Activated gamma-delta T cell treated with anti-CD3 and anti-CD28 coated beads, Interleukin-2, amount 50 U/mL, for 16 hours (primary cell): ENCODE results near the gene GANAB.
"Not testable (repeated sequence)": the region's sequence is repeated elsewhere in the genome, so short reads cannot be mapped to it uniquely, and the experiment has no call there.

Experiments
- DNase-seq: peaks from one replicate; pipeline ENCODE4 v3.0.0-alpha.2; 2020; ENCODE audit warnings: low read depth

The GANAB gene

DNA sequence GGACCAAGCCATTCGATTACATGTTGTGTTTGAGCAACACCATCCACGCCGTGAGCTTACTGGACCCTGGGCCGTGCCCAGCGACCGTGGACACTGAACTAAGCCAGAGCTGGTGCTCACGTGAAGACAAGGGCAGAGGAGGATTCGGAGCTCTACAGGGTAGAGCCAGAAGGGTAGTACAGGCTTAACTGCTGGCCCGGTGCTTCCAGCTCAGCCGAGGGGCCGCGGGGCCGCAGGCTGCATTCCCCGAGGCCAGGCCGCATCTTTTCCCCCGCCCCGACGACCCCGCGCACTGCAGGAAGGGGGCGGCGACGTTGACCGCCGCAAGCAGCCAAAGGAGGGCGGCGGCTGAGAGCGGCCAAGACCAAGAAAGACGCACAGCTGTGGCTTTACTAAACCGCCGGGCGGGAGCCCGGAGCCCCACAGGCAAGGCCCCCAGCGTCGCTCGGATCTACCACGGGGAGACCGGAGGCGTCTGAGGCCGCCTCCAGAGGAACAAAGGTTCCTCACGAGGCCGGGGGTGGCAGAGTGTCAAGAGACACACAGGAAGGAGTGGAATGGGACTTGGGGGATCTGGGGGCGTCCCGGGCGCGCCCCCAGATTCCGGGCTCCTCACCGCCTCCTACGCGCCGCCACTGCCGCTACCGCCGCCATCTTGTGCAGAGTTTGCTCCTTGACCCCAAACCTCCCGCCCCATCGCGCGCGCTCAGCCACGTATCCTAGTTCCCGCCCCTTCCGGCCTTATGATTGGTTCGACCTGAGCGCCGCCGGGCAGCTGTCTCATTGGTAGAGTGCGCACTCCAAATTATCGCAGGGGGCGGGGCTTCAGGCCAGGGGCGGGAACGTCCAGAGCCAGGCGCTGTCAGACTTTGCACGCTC, at the start of gene GANAB:
Gene GANAB (minus strand): TSS at position 668 of the 879 bp plus-strand sequence. CDS start 14 bp downstream, at position 654.
- peak; percentile 99 for DNase-seq

DNA sequence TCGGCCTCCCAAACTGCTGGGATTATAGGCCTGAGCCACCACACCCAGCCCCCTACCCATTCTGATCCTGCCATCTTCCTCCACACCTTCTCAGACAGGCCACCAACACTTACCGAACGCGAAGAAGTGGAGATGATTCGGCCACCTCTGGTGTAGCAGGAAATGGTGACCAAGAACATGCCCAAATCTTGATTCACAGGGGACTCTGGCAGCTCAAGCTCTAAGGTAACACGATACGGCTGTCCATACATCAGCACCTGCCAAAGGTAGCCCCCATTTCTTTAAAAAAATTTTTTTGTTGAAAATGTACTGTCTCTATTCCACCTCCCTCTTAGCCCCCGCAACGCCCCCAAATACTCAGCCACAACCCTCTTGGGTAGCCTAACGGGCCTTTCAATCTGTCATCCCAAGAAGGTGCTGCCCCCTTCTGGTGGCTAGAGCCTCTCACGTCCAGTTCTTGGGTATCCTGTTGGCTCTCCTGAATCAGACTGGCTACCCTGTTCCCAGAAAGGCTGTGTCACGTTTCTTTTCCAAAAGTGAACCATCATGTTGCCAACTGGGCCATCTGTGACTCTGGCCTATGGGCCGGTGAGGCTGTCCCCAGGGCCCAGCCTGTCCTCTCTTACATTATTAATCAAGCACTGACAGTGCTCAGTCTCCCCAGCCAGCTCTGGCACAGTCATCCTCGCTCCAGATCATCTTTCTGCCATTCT, 48.2 kb upstream of the GANAB start:
- peak; percentile 67 for DNase-seq

DNA sequence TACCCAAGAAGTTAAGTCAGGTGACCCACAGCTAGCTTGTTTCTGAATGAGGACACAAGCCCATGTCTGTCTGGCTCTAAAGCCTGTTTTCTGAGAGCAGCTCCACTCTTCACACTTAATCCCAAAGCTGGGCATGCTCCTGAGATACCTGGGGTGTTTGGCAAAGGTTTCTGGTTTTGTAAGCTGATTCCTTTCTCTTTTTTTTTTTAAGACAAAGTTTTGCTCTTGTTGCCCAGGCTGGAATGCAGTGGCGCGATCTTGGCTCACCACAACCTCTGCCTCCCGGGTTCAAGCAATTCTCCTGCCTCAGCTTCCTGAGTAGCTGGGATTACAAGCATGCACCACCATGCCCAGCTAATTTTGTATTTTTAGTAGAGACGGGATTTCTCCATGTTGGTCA, 47.2 kb upstream of the GANAB start:
- DNase-seq: not testable (repeated sequence)

DNA sequence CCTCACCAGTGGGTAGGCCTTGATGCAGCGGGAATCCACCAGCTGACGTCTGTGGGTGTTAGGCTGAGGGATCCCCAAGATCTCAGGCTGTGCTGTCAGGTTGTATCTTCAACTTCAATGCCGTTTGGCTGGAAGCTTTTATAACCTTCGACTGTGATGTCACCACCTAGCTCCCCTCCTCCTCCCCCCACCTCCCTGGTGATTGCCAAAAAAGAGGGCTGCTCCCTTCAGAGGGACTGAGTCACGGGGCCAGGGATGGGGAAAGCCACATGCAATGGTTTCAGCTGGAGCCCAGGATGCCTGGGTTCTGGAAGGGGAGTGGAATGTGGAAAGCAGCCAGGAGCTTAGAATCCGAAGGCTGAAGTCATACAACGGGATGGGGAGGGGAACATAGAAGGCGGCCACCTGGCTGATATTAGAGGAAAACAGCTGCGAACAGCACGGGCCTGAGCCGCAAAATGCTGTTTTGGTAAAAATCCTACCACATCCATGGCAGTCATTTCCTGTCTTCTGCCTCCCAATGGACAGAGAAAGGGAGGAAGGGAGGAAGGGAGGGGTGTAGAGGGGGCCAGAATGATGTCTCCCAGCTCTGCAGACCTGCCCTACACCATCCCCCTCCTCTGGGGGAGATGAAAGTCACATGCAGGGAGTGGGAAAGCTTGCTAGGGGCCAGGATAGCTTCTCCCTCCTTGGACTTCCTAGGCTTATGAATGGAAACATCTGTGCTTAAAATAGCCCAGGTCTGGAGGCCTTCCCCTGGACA, 43.2 kb upstream of the GANAB start, which contains the start of gene LRRN4CL:
Gene LRRN4CL (minus strand): TSS at position 110 of the 763 bp plus-strand sequence. CDS start 1,022 bp downstream, outside the sequence.
- DNase-seq: no peak

DNA sequence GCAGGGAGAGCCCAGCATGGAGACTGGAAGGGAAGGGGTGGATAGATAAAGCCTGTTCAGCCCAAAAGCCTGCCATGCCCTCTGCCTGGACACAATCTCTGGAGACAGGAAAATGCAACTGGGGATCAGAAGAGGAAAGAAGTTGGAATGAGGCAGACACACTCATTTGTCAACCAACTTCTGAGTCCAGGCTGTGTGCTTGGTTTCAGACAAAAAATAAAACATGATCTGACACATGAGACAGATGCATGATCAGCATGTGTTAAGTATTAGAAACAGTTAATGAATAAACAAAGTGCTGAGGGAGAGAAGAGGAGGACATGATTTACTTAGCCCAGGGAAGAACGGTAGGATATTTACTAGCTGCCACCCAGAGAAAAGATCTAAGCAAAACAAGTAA, 42.1 kb upstream of the GANAB start:
- no peak for DNase-seq

DNA sequence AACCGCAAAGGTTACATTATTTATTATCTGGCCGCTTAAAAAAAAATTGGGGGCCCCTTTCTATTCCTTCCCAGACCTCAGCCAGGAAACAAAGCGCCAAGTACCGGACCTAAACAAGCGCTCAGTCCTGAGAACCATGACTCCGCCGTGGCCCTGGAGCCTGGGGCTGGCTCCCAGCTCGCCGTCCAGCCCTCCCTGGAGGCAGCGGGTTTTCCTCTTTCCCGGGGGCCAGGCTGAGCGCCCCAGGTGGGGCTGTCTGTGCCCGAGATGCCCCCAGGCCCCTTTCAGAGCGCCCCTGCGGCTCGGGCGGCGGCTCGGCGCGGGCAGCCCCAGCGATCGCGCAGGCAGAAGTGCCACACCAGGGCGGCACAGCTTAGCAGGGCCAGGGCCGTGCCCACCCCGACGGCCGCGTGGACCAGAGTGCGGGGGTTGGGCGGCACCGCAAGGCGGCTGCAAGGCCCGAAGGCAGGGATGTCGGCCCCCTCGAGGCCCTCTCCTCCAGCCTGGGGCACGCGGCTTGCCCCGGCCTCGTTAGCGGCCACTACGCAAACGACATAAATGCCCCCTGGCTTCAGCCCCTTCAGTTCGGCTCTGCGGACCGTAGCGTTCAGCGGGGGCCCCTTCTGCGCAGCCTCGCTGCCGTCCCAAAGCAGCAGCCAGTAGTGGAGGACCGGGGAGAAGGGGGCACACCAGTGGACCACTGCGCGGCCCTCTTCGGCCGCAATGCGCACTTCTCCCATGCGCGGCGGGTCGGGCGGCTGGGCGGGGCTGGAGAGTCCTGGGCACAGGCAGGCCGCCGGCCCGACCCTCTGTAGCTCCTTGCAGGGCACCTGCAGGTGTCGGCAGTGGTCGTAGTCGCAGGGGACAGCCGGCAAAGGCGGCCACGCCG, 41.3 kb upstream of the GANAB start:
- DNase-seq: no peak

DNA sequence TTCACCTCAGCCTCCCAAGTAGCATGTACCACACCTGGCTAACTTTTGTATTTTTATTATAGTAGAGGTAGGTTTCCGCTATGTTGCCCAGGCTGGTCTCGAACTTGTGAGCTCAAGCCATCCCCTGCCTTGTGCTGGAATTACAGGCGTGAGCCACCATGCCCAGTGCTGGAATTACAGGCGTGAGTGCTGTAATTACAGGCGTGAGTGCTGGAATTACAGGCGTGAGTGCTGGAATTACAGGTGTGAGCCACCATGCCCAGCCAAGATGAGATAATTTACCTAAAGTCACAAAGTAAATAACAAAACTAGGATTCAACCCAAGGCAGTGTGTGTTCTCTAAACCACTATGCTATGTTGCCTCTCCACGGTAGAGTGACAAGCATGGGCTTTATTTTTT, 36.1 kb upstream of the GANAB start:
- DNase-seq: no peak

DNA sequence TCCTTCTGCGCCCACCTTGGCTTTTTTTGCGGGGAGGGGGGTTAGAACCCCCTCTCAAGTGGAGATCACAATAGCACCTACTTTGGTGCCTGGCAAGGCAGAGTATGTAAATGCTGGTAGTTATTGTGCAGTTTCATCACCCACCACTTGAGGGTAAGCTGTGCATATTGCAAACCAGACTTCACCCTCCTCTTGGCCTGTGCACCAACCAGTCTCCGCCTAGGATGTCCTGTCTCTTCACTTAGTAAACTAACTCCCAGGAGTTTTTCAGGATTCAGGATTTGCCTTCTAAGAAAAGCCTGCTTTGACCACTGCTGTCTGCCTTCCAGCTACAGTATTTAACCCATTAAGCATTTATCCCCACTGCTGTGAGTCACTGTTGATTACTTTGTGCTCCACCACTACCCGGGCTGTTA, 34.4 kb upstream of the GANAB start:
- DNase-seq: no peak

DNA sequence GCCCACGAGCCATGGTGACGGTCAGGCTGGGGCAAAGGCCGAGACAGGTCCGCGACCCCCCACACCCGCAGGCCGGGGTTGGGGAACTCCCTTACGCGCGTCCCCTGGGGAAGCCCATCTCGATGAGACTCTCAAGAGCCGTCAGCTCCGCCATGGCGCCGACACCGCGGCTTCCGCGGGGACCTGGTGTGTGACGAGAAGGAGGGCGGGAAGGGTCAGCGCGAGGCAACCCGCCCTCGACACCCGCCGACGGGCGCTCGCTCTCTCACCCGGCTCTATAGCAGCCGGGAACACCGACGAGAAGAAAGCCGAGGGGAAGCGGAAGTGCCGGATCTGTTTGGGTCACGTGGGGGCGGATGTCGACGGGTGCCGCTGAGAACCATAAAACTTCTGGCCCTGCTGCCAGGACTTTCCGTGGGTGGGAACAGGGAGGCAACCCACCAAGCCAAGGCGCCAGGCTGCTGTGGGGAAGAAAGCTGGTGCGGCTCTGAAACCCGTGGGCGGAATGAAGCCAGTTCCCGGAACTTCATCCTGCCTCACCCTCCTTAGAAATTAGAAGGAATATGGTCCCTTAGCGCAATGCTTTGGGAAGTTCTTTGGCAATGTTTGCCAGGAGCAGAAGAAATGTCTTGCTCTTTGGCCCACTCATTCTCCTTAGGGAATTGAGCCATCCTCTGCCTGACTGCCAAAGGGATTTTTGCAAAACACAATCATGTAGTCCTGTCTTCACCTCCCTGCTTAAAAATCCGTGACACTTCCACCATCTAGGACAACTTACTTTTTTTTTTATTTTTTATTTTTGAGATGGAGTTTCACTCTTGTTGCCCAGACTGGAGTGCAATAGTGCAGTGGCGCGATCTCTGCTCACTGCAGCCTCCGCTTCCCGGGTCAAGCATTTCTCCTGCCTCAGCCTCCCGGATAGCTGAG, 32.6 kb upstream of the GANAB start, which contains the start of gene UBXN1:
Gene UBXN1 (minus strand): TSS at position 304 of the 927 bp plus-strand sequence. CDS start 150 bp downstream, at position 154.
- DNase-seq: peak; percentile 81

DNA sequence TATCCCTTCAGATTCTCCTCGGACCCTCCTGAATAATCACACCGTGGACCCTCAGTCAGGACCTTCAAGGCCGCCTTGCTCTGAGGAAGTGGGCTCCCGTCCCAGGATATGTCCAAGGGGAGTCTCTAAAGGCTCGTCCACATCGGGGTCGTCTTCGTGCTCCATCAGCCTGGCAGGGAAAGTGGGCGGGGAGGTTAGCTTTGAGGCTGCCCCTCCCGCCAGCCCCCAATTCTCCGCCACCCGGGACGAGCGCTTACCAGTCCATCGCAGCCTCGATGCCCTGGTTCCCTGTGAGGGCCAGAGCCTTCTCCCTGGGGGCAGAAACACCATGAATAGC, 32.0 kb upstream of the GANAB start:
- DNase-seq: no peak

DNA sequence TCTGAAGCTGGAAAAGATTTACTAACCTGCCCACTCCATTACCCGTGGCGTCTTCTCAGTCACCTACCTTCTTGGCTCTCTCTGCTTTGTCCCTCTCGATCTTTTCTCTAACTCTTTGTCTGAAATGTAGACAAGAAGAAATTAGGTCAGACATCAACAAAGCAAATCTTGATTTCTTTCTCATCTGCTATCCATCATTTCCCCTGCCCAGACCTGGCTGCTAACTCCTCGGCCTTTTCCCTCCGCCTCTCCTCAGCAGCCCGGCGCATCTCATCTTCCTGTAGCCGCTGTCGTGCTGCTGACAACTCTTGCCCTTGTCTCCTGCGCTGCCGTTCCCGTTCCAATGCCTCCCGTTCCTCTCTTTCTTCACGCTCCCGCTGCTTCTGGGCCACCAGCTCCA, 31.3 kb upstream of the GANAB start:
- no peak for DNase-seq

DNA sequence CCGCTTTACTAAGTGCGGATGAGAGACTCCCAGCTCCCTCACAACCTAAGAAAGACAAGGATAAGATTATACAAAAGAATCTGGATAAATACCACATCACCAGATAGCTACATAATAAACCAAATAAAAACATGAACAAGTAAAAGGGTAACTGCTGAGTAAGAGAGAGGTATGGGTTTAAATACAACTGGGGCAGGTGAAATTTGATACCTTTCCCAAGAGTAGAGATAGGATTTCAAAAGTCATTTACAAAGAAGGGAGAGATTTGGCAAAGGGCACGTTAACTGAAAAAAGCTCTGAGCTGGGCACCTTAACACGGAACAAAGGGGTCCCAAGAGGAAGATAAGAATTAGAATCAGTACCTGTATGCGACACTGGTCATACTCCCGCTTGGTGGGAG, 30.7 kb upstream of the GANAB start:
- DNase-seq: no peak

DNA sequence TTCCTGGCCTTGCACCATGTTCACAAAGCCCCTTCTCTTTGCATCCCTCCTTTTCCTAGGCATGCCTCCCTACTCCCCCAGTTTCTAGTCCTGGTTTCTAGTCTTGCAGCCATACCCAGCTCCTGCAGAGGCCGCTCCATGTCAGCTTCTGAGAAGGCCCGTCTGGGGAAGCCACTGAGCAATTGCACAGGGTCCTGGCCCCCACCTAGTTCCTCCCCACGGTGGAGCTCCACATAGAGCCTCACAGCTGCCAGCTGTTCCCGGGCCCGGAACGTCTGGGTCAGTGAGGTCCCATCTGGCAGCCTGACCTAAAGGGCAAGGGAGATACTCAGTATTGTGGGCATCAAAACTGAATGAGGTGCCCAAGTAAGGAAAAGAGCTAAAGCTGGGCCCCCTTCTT, 30.3 kb upstream of the GANAB start:
- no peak for DNase-seq

DNA sequence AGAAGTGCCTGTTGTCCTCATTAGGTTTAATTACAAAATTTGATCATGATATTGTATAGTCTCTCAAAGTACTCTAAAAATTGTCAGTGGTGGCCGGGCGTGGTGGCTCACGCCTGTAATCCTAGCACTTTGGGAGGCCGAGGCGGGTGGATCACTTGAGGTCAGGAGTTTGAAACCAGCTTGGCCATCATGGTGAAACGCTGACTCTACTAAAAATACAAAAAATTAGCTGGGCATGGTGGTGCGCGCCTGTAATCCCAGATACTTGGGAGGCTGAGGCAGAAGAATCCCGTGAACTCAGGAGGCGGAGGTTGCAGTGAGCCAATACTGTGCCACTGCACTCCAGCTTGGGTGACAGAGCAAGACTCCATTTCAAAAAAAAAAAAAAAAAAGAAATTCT, 29.0 kb upstream of the GANAB start:
- not testable (repeated sequence) for DNase-seq

DNA sequence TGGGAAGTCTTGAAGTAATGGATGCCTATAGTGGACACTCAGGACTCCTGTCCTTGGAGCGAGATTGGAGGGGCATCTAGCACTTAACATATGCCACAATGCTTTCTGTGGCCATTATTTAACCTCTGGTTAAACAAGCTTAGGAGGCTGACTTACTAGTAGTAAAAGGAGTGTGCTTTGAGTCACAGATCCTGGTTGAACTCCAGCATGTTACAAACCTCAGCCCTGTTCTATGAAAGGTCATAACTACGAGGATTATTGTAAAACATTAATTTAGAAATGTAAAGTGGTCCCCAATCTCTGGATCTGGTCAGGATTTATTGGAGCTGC, 26.7 kb upstream of the GANAB start:
- no peak for DNase-seq

DNA sequence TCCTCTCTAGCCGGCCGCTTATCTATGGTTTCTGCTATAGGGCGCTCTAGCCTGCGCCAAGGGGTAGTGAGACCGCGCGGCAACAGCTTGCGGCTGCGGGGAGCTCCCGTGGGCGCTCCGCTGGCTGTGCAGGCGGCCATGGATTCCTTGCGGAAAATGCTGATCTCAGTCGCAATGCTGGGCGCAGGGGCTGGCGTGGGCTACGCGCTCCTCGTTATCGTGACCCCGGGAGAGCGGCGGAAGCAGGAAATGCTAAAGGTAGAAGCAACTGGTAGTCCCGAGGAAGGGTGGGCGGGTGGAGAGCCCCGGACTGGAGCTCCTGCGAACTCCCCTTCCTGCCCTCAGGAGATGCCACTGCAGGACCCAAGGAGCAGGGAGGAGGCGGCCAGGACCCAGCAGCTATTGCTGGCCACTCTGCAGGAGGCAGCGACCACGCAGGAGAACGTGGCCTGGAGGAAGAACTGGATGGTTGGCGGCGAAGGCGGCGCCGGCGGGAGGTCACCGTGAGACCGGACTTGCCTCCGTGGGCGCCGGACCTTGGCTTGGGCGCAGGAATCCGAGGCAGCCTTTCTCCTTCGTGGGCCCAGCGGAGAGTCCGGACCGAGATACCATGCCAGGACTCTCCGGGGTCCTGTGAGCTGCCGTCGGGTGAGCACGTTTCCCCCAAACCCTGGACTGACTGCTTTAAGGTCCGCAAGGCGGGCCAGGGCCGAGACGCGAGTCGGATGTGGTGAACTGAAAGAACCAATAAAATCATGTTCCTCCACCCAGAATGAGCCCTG, 25.4 kb upstream of the GANAB start, which contains the start of the genes LBHD1 and UQCC3:
Gene LBHD1 (minus strand): TSS at position 660 of the 782 bp plus-strand sequence. CDS start 2,236 bp downstream, outside the sequence.
Gene UQCC3 (plus strand): TSS at position 66 of the 782 bp plus-strand sequence. CDS start 73 bp downstream, at position 139.
- peak; percentile 65 for DNase-seq

DNA sequence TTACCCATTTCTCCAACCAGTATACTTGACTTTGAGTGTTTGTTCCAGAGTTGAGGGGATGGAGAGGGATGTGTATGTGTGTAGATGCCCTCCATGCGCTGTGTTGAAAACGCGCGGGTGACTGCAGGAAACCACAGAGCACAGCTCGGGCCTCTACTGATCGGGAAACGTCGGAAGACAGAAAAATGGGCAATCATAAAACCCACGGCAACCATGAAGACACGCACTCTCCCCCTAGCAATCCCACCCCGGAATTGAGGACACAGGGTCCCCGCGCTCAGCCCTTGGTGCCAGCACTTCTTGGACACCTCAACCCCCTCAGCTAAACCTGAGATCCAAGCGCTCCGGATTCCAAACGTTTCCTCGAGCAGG, 24.8 kb upstream of the GANAB start:
- DNase-seq: no peak

DNA sequence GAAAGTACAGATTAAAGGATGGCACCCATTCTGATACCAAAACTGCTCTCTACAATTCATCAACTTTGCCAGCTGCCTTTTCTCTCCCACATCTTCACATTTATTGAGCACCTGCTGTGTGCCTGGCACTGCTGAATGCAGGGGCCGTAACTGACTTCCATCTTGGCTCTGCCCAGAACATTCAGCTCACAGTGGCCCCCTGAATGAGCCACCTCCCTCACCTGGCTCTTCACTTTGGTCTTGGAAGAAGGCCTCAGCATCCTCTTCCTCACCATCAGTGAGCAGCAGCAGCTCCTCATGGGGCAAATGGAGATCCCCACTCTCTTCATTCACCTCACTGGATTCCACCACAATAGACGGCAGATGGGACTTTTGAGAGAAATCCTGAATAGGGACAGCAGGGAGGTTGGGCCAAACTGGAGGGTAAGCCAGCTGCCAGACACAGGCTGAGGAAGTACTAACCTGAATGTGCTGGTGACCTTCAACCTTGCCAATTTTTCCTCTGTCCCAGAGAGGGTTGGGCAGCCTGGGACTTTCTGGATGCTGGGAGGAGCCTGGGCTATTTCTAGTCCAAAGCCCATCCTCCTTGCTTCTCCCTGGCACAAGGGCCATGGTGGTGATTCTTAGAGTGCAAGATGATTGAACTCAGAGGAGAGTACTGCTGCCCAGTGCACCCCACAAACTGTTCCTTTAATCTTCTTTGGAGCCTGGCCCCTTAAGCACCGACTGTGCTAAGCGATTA, 23.2 kb upstream of the GANAB start:
- DNase-seq: no peak

DNA sequence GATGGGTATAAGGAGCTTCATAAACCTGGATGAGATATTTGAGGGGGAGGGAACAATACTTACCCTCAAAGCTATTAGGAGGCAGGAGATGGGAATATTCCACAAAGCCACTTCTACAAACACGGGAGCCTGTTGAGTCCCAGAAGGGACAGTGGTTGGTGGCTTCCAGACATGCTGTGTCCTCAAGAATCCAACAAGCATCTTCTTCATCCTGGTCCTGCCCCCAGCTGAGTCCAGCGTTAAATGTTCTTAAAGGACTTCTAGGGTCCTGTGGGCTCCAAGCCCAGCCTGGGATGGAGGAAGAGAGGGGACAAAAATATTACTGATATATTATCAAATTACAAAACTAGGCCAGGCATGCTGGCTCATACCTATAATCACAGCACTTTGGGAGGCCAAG, 21.0 kb upstream of the GANAB start:
- no peak for DNase-seq
